OCI-LY1 (cell line): Measurements from ENCODE around the gene DCBLD2.

ENCODE experiments used
- CTCF ChIP-seq: fragments of 200-600 bp; sonication (generic), shearing (Covaris generic); IDR thresholded peaks from 2 replicates; pipeline ENCODE4 v1.5.1; 2017; ENCODE audit warnings: mild to moderate bottlenecking, antibody characterized with exemption, low read length, moderate library complexity, mixed read lengths
- EZH2 ChIP-seq: fragments of 200-600 bp; sonication (generic), shearing (Covaris generic); IDR thresholded peaks from 2 replicates; pipeline ENCODE4 v1.8.0; 2017; ENCODE audit warnings: borderline replicate concordance, mixed run types, mild to moderate bottlenecking, antibody characterized with exemption, low read length, moderate library complexity, mixed read lengths

- TF ChIP-seq CTCF (no peak), EZH2 (no peak)
Observed at GRCh38 chr3:98763076-98763475, 138.4 kb downstream of the DCBLD2 start, which contains the start of gene ST3GAL6.
